ENCODE data around the gene THSD4. TPM values are rescaled to one million over a fixed set of nuclear protein-coding genes. Genes with fewer than 3 reads are reported as not detected.

Gene THSD4
- polyA plus RNA-seq, 2 of the 4 experiments (the other 2 are of a cell fraction) = 15.8 to 40.7 TPM

DNA sequence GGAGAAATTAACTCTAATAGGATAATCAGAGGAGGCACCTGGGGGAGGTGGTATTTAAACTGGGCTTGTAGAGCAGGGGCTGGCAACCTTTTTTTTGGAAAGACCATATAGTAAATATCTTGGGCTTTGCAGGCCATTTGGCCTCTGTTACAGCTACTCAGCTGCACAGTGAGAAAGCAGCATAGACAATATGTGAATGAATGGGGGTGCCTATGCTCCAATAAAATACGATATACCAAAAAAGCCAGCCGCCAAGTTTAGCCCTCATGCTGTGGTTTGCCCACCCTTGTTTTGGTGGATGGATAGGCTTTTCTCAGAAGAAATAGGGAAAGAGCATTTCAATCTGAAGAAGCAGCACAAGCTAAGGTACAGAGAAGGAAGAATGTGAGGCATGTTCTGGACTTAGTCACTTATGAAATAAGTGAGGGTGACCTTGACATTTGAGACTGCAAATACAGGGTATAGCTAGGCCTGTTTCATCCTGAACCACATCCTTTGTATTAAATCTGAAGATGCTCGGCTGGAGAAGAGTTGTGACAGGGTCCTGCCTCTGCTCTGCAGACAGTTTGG is 564.0 kb downstream of the THSD4 start:
- DNase-seq (ENCODE audit: low read depth in 1 of 2, low spot score in 1 of 2) = no peak
- no peaks in the 10 kb centered on the region for H3K9me3 ChIP-seq
- peak overlapping the region in 1 of 2 experiments; percentile 3; a peak in 2 of 6 replicates for H3K27ac ChIP-seq
- 71% methylated on average over 3 of the region's 3 CpGs for WGBS (ENCODE audit: missing lambda C conversion rate)
- no peak overlapping the region for H3K4me3 ChIP-seq
- ChIA-PET CTCF (interaction anchor here (1.2 kb wide), 1 partner anchor 50 kb away, joined by 4 read pairs; no protein-coding TSS in a partner anchor), POLR2A (no interaction called here)
- H3K4me2 ChIP-seq = peak overlapping the region; percentile 27
- no peak for FAIRE-seq
- TF ChIP-seq ZSCAN20 (CRISPR knock-in tag; IDR thresholded peaks at IDR 0.05) (no peak), TP53 (CRISPR knock-in tag; IDR thresholded peaks at IDR 0.05) (no peak), HOXB13 (CRISPR knock-in tag; IDR thresholded peaks at IDR 0.05; ENCODE audit: low read depth) (no peak), POLR2AphosphoS2 (conservative IDR thresholded peaks at IDR 0.05; ENCODE audit: low read length) (no peak), PHF8 (IDR thresholded peaks at IDR 0.05; ENCODE audit: borderline replicate concordance, low read depth) (no peak), SREBF2 (IDR thresholded peaks at IDR 0.05) (no peak), ZC3H11A (IDR thresholded peaks at IDR 0.05) (no peak), BHLHE40 (IDR thresholded peaks at IDR 0.05; ENCODE audit: low read depth, low read length) (no peak), CHD2 (IDR thresholded peaks at IDR 0.05; ENCODE audit: low read length, partially characterized antibody) (no peak), CBX2 (IDR thresholded peaks at IDR 0.05; ENCODE audit: borderline replicate concordance, low read depth) (no peak), FOSL2 (IDR thresholded peaks at IDR 0.05) (no peak), FOSL2 (CRISPR knock-in tag; IDR thresholded peaks at IDR 0.05) (no peak), HDAC2 (IDR thresholded peaks at IDR 0.05) (no peak), KDM5A (IDR thresholded peaks at IDR 0.05) (no peak), ZFP36 (IDR thresholded peaks at IDR 0.05; ENCODE audit: borderline replicate concordance, partially characterized antibody) (no peak)
- TF ChIP-seq, protein P1, sequence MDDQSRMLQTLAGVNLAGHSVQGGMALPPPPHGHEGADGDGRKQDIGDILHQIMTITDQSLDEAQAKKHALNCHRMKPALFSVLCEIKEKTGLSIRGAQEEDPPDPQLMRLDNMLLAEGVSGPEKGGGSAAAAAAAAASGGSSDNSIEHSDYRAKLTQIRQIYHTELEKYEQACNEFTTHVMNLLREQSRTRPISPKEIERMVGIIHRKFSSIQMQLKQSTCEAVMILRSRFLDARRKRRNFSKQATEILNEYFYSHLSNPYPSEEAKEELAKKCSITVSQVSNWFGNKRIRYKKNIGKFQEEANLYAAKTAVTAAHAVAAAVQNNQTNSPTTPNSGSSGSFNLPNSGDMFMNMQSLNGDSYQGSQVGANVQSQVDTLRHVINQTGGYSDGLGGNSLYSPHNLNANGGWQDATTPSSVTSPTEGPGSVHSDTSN (IDR thresholded peaks at IDR 0.05) = no peak
- ATAC-seq = peak; percentile 31 to 41; a peak in 3 of 6 replicates
- H3K4me1 ChIP-seq = peaks cover 51% of the 10 kb centered on the region

DNA sequence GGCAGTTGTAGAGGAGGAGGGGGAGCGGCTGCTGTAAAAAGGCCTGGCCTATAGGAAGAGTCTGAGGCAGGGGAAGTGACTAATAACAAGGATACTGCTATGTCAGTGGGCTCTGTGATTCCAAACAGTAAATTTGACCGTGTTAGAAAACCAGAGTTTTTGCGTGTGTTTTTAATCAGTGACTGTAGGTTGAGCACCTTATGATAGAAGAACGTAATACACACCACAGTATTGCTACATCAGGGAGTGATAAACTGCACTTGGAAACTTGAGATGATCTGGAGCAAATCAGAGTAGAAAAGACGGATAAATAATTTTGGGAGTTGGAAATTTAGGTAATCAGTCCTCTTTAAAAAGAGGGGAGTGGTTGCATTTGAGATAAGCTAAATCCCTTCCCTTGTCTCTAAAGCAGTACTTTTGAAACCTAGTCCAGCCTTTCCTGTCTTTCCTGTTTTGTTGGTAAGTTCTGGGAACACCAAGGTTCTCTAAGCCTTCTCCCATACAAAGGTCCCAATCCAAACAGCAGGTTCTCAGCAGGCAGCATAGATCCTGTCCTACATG is 564.6 kb downstream of the THSD4 start:
- FAIRE-seq = no peak
- TF ChIP-seq, protein P2, sequence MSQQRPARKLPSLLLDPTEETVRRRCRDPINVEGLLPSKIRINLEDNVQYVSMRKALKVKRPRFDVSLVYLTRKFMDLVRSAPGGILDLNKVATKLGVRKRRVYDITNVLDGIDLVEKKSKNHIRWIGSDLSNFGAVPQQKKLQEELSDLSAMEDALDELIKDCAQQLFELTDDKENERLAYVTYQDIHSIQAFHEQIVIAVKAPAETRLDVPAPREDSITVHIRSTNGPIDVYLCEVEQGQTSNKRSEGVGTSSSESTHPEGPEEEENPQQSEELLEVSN (IDR thresholded peaks at IDR 0.05; ENCODE audit: borderline replicate concordance, low read depth) = no peak
- no peak for TF ChIP-seq MAX (IDR thresholded peaks at IDR 0.05)
- TF ChIP-seq, protein P3, sequence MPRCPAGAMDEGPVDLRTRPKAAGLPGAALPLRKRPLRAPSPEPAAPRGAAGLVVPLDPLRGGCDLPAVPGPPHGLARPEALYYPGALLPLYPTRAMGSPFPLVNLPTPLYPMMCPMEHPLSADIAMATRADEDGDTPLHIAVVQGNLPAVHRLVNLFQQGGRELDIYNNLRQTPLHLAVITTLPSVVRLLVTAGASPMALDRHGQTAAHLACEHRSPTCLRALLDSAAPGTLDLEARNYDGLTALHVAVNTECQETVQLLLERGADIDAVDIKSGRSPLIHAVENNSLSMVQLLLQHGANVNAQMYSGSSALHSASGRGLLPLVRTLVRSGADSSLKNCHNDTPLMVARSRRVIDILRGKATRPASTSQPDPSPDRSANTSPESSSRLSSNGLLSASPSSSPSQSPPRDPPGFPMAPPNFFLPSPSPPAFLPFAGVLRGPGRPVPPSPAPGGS (IDR thresholded peaks at IDR 0.05) = no peak
- Histone ChIP-seq H3K9me3 (no peaks in the 10 kb centered on the region), H3K27ac (peak overlapping the region in 1 of 2 experiments; percentile 3; a peak in 2 of 6 replicates), H3K4me3 (no peak overlapping the region), H3K4me1 (peaks cover 54% of the 10 kb centered on the region), H3K4me2 (peak overlapping the region; percentile 27)
- CTCF ChIA-PET = interaction anchor here (1.2 kb wide), 1 partner anchor 50 kb away, joined by 4 read pairs; no protein-coding TSS in a partner anchor
- POLR2A ChIA-PET = no interaction called here
- no peak for DNase-seq (ENCODE audit: low read depth in 1 of 2, low spot score in 1 of 2)
- WGBS (ENCODE audit: missing lambda C conversion rate) = 80% methylated on average over 5 of the region's 5 CpGs
- peak in 1 of 2 experiments; percentile 74; a peak in 3 of 6 replicates for ATAC-seq

- POLR2A ChIA-PET = no interaction called here
- Histone ChIP-seq H3K9me3 (no peaks in the 10 kb centered on the region), H3K4me3 (no peak overlapping the region), H3K27ac (no peak overlapping the region), H3K4me1 (peaks cover 49% of the 10 kb centered on the region), H3K4me2 (no peak overlapping the region)
- CTCF ChIA-PET = interaction anchor here (1.0 to 1.1 kb wide), 2 partner anchors 11 to 15 kb away, joined by 3 to 5 read pairs; no protein-coding TSS in a partner anchor
- FAIRE-seq (peak; percentile 65), ATAC-seq (no peak), DNase-seq (ENCODE audit: low read depth in 1 of 2, low spot score in 1 of 2) (no peak)
- TF ChIP-seq CBX8 (IDR thresholded peaks at IDR 0.05) = no peak
- no peak for TF ChIP-seq RARB (CRISPR knock-in tag; IDR thresholded peaks at IDR 0.05)
- no peak for TF ChIP-seq CTCF (IDR thresholded peaks at IDR 0.05)
- TF ChIP-seq FOSL2 (IDR thresholded peaks at IDR 0.05) = no peak
- TF ChIP-seq FOSL2 (CRISPR knock-in tag; IDR thresholded peaks at IDR 0.05) = no peak
- no peak for TF ChIP-seq JUNB (IDR thresholded peaks at IDR 0.05)
- TF ChIP-seq TFCP2L1 (CRISPR knock-in tag; IDR thresholded peaks at IDR 0.05) = no peak
- TF ChIP-seq FOXS1 (CRISPR knock-in tag; IDR thresholded peaks at IDR 0.05) = no peak
- no peak for TF ChIP-seq RFX5 (IDR thresholded peaks at IDR 0.05)
- TF ChIP-seq BHLHE40 (IDR thresholded peaks at IDR 0.05; ENCODE audit: low read depth, low read length) = no peak
- TF ChIP-seq, protein P2 (IDR thresholded peaks at IDR 0.05; ENCODE audit: borderline replicate concordance, low read depth) = no peak
- no peak for TF ChIP-seq HDAC2 (IDR thresholded peaks at IDR 0.05)
- TF ChIP-seq POLR2AphosphoS2 (conservative IDR thresholded peaks at IDR 0.05; ENCODE audit: low read length) = no peak
- no peak for TF ChIP-seq RAD21 (conservative IDR thresholded peaks at IDR 0.05 in 1 of 2, IDR thresholded peaks at IDR 0.05 in 1 of 2)
- WGBS (ENCODE audit: missing lambda C conversion rate) = 83% methylated on average over 3 of the region's 3 CpGs
These were observed 566.7 kb downstream of the THSD4 start for GRCh38 chr15:71682001-71682400.

Data from A549 (cell line).